Left kidney (tissue), 2 donors: Measurements from ENCODE around the gene FMN2. TPM values are rescaled to one million over a fixed set of nuclear protein-coding genes. Genes with fewer than 3 reads are reported as not detected.
"Not testable (repeated sequence)": the region's sequence is repeated elsewhere in the genome, so short reads cannot be mapped to it uniquely, and the experiment has no call there.

ENCODE experiments used
- DNase-seq: peaks from one replicate; pipeline ENCODE4 v3.0.0-alpha.2; 2013
- polyA plus RNA-seq: library from polyadenylated mRNA; unstranded; fragments of 120-200 nt; gene quantifications from one replicate; pipeline ENCODE4 v1.2.1, GENCODE V29; 2013; ENCODE audit not compliant: insufficient read length

The FMN2 gene
- polyA plus RNA-seq, 1 donor: 6.9 TPM

- DNase-seq: no peak
These were observed 47.8 kb downstream of the FMN2 start for GRCh38 chr1:240139511-240139910.

GRCh38 chr1:240145120-240145519, 53.4 kb downstream of the FMN2 start:
- DNase-seq: no peak

- DNase-seq: no peak
These were observed 56.6 kb downstream of the FMN2 start for GRCh38 chr1:240148333-240148732.

- DNase-seq: peak; percentile 37
These were observed 57.9 kb downstream of the FMN2 start for GRCh38 chr1:240149484-240150094.

- DNase-seq: no peak
These were observed 59.6 kb downstream of the FMN2 start for GRCh38 chr1:240151136-240151735.

GRCh38 chr1:240152611-240153297, 61.1 kb downstream of the FMN2 start:
- DNase-seq: no peak

GRCh38 chr1:240155605-240156004, 63.9 kb downstream of the FMN2 start:
- DNase-seq: no peak

- DNase-seq: no peak
These were observed 73.1 kb downstream of the FMN2 start for GRCh38 chr1:240164742-240165141.

GRCh38 chr1:240169188-240169587, 77.5 kb downstream of the FMN2 start:
- DNase-seq: no peak

- DNase-seq: no peak
These were observed 78.6 kb downstream of the FMN2 start for GRCh38 chr1:240170266-240170665.

- DNase-seq: no peak
These were observed 79.1 kb downstream of the FMN2 start for GRCh38 chr1:240170806-240171205.

GRCh38 chr1:240171907-240172306, 80.2 kb downstream of the FMN2 start:
- no peak for DNase-seq

- no peak for DNase-seq
These were observed 82.2 kb downstream of the FMN2 start for GRCh38 chr1:240173836-240174235.

GRCh38 chr1:240174734-240175133, 83.1 kb downstream of the FMN2 start:
- no peak for DNase-seq

- no peak for DNase-seq
These were observed 86.7 kb downstream of the FMN2 start for GRCh38 chr1:240178366-240178765.

- DNase-seq: not testable (repeated sequence)
These were observed 93.0 kb downstream of the FMN2 start for GRCh38 chr1:240184682-240185081.

- DNase-seq: no peak
These were observed 96.5 kb downstream of the FMN2 start for GRCh38 chr1:240188139-240188538.

- DNase-seq: peak; percentile 49
These were observed 97.8 kb downstream of the FMN2 start for GRCh38 chr1:240189386-240189989.

- DNase-seq: peak; percentile 26
These were observed 99.3 kb downstream of the FMN2 start for GRCh38 chr1:240190881-240191401.

- no peak for DNase-seq
These were observed 101.2 kb downstream of the FMN2 start for GRCh38 chr1:240192851-240193250.

GRCh38 chr1:240193679-240194078, 102.0 kb downstream of the FMN2 start:
- DNase-seq: no peak

- no peak for DNase-seq
These were observed 102.4 kb downstream of the FMN2 start for GRCh38 chr1:240194120-240194519.

GRCh38 chr1:240198376-240198775, 106.7 kb downstream of the FMN2 start:
- DNase-seq: no peak
